GM23338 (cell line): ENCODE data around the gene AMZ1. TPM values are rescaled to one million over a fixed set of nuclear protein-coding genes. Genes with fewer than 3 reads are reported as not detected.

ENCODE experiments used
- ATAC-seq: fragments of 200-7000 bp; cut with Tn5 transposase; 3 replicates; pipeline ENCODE4 v1.9.1; 2020
- DNase-seq: peaks from one replicate; pipeline ENCODE4 v3.0.0-alpha.2; 2015; ENCODE audit warnings: low spot score
- H2AFZ ChIP-seq: fragments of 200-600 bp; sonication (generic); 2 replicates; pipeline ENCODE4 v1.8.0; 2016; ENCODE audit warnings: antibody characterized with exemption, mild to moderate bottlenecking, moderate library complexity
- H3F3A ChIP-seq: fragments of 200-600 bp; sonication (generic); replicated peaks from 2 replicates; pipeline ENCODE4 v1.8.0; 2017; ENCODE audit warnings: antibody characterized with exemption, mixed run types, low read depth
- H3K27ac ChIP-seq: fragments of 200-600 bp; sonication (generic); 2 replicates; pipeline ENCODE4 v1.6.1; 2016; ENCODE audit warnings: low read depth
- H3K27me3 ChIP-seq: fragments of 200-600 bp; sonication (generic); 2 replicates; pipeline ENCODE4 v1.8.0; 2016; ENCODE audit warnings: mild to moderate bottlenecking, mixed run types, moderate library complexity; ENCODE audit not compliant: insufficient read depth
- H3K36me3 ChIP-seq: fragments of 200-600 bp; sonication (generic); 2 replicates; pipeline ENCODE4 v1.8.0; 2016; ENCODE audit warnings: mild to moderate bottlenecking; ENCODE audit not compliant: insufficient read depth
- H3K4me1 ChIP-seq: fragments of 200-600 bp; sonication (generic); 2 replicates; pipeline ENCODE4 v1.8.0; 2016; ENCODE audit warnings: mild to moderate bottlenecking, moderate library complexity; ENCODE audit not compliant: insufficient read depth
- H3K4me2 ChIP-seq: fragments of 200-600 bp; sonication (generic); 2 replicates; pipeline ENCODE4 v1.7.1; 2017; ENCODE audit warnings: mixed run types
- H3K4me3 ChIP-seq: fragments of 200-600 bp; sonication (generic); 2 replicates; pipeline ENCODE4 v1.6.1; 2016; ENCODE audit warnings: mixed run types
- H3K79me2 ChIP-seq: fragments of 200-600 bp; sonication (generic); replicated peaks from 2 replicates; pipeline ENCODE4 v1.8.0; 2017; ENCODE audit warnings: mild to moderate bottlenecking; ENCODE audit not compliant: insufficient read depth
- H3K9me2 ChIP-seq: fragments of 200-600 bp; sonication (generic); 2 replicates; pipeline ENCODE4 v1.8.0; 2017; ENCODE audit not compliant: insufficient read depth
- H4K20me1 ChIP-seq: fragments of 200-600 bp; sonication (generic); replicated peaks from 2 replicates; pipeline ENCODE4 v1.8.0; 2017; ENCODE audit warnings: mild to moderate bottlenecking; ENCODE audit not compliant: insufficient read depth
- H3K27ac Mint-ChIP-seq: 2 replicates; pipeline ENCODE4 v1.8.0; 2020; ENCODE audit warnings: inconsistent platforms, mild to moderate bottlenecking, moderate library complexity, mixed read lengths
- H3K27me3 Mint-ChIP-seq: 3 replicates; pipeline ENCODE4 v1.8.0; 2022; ENCODE audit warnings: low read depth, mild to moderate bottlenecking, moderate library complexity, mixed read lengths, inconsistent platforms; ENCODE audit not compliant: insufficient read depth, poor library complexity
- H3K36me3 Mint-ChIP-seq: 3 replicates; pipeline ENCODE4 v1.8.0; 2021; ENCODE audit warnings: low read depth, mild to moderate bottlenecking, inconsistent platforms, moderate library complexity, mixed read lengths
- H3K4me1 Mint-ChIP-seq: 3 replicates; pipeline ENCODE4 v1.8.0; 2020; ENCODE audit warnings: mild to moderate bottlenecking, inconsistent platforms, mixed read lengths
- H3K4me3 Mint-ChIP-seq: 3 replicates; pipeline ENCODE4 v1.8.0; 2021; ENCODE audit warnings: moderate library complexity, mild to moderate bottlenecking, inconsistent platforms, mixed read lengths
- H3K9me3 Mint-ChIP-seq: 3 replicates; pipeline ENCODE4 v1.8.0; 2020; ENCODE audit warnings: moderate library complexity, mild to moderate bottlenecking, inconsistent platforms, mixed read lengths
- CTCF ChIP-seq, 2 experiments: fragments of 200-600 bp in 1 of 2; sonication (generic) in 1 of 2; conservative IDR thresholded peaks; 2 replicates each; pipeline versions ENCODE4 v1.5.1 to v1.6.1; 2016 to 2017; ENCODE audit warnings: antibody characterized with exemption in 2 of 2, low read depth in 2 of 2, mild to moderate bottlenecking in 2 of 2, moderate library complexity in 1 of 2
- ETS1 ChIP-seq: IDR thresholded peaks from 2 replicates; pipeline ENCODE4 v1.6.1; 2016; ENCODE audit warnings: antibody characterized with exemption
- ZNF331 ChIP-seq: fragments of 250-450 bp; sonication (Bioruptor Pico); IDR thresholded peaks from 2 replicates; pipeline ENCODE4 v1.5.0; 2020; ENCODE audit warnings: low read depth, mild to moderate bottlenecking, moderate library complexity
- ZNF462 ChIP-seq: fragments of 250-450 bp; sonication (Bioruptor Pico); IDR thresholded peaks from 2 replicates; pipeline ENCODE4 v1.5.0; 2020; ENCODE audit warnings: mild to moderate bottlenecking, moderate library complexity
- polyA plus RNA-seq: library from polyadenylated mRNA; unstranded; fragments of >200 nt; fragmentation: Nextera tagmentation; extraction: Ambion mirVana; gene quantifications from 2 replicates; pipeline ENCODE4 v1.2.1, GENCODE V29; 2016
- total RNA-seq: library from RNA; depleted of rRNA; stranded (reverse); fragments of >200 nt; shearing (Covaris generic); gene quantifications from 2 replicates; pipeline ENCODE4 v1.2.3, GENCODE V29; 2014

The AMZ1 gene
- total and polyA plus RNA-seq, 2 experiments from 2014 or later = 0.73 to 4.5 TPM

DNA sequence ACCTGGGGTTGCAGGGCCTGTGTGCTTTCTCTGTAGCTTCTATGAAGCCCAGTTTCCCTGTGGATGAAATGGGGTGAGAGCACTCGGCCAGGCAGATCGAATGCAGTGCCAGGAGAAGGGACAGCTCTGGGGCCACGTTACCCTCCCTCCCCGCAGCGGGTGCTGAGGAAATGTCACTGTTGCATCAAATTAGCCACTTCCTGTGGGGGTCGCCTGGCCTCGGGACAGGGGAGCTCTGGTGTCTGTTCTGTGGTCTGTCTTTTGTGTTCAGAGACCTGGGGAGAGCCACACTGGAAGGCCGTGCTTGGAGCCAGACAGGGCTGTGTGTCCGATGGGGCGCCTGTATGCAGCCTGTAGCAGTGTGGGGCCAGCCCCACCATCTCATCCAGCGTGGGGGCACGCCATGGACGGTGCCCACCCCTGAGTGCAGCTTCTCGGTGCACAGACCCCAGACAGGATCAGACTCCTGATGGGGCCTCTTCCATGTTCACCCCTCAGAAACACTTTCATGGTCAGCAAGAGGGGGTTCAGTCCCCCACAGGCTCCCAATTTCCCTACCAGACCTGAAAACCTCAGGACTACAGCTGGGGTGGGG, 42.6 kb upstream of the AMZ1 start:
- Histone ChIP-seq H3K79me2 (peaks cover 31% of the 10 kb centered on the region), H4K20me1 (no peaks in the 10 kb centered on the region; the same call in 1 of the 2 replicates), H3K4me2 (peak overlapping the region; percentile 72), H3F3A (0 out of 2 replicates have a peak, but pooled peaks cover 4% of the 10 kb centered on the region), H2AFZ (no peak overlapping the region), H3K4me3 (peak overlapping the region; percentile 26; the same call in 1 of the 2 replicates), H3K9me2 (no peaks in the 10 kb centered on the region), H3K36me3 (no peaks in the 10 kb centered on the region; the same call in 1 of the 2 replicates), H3K27me3 (no peaks in the 10 kb centered on the region), H3K27ac (peak overlapping the region; percentile 94), H3K4me1 (peaks cover 35% of the 10 kb centered on the region)
- Mint-ChIP-seq H3K4me3 (peak overlapping the region; percentile 19; the same call in 1 of the 3 replicates), H3K9me3 (no peaks in the 10 kb centered on the region), H3K36me3 (peaks cover 9% of the 10 kb centered on the region; the same call in 1 of the 3 replicates), H3K27me3 (peaks cover 22% of the 10 kb centered on the region), H3K4me1 (peaks cover 28% of the 10 kb centered on the region), H3K27ac (peak overlapping the region; percentile 95)
- TF ChIP-seq ETS1 (peak; percentile 69; the same call in 1 of the 2 replicates), ZNF331 (no peak), ZNF462 (no peak), CTCF (conservative IDR thresholded peaks at IDR 0.05; ENCODE audit: low read depth in 2 of 2) (no peak)
- DNase-seq = peak; percentile 60
- ATAC-seq = no peak; the same call in 2 of the 3 replicates
